ENCODE results near the gene TAPT1.
"Not testable (repeated sequence)": the region's sequence is repeated elsewhere in the genome, so short reads cannot be mapped to it uniquely, and the experiment has no call there.

TAPT1 gene

GRCh38 chr4:16212138-16212782 is 14.0 kb downstream of the TAPT1 start:
- DNase-seq: no peak

DNA sequence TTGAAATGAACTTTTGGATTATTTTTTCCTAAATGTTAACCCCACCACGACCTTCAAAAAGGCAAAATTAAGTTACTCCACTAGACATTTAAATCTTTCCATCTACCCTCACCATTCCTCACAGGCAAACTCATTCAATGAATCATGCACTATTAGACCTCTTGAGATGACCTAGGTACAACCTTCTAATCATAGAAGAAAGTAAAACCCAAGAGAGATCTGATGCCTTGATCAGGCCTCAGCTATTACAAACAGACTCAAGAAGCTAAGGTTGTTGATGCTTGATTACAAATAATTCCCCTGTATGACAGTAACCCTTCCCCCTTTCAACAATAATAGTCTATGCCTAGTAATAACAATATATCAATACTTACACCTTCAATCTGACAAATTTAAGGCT is 18.9 kb downstream of the TAPT1 start:
- no peak for DNase-seq

DNA sequence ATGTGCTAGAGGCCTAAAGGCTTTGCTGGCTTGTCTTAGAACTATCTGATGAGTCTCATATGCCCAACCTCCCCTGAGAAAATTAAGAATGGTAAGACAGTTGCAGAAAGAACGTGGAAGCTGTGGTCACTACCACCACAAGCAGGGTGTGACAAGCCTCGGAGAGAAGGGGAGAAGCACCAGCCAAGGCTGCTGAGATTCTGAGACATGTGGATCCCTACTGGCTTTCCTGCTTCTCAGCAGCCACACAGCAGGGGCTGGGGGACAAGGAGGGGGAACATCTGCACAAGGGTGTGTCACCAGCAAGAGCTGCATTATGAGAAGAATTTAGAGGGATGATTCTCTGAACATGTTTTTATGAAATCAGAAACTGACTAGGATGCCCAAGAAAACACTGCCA is 19.4 kb downstream of the TAPT1 start:
- no peak for DNase-seq

DNA sequence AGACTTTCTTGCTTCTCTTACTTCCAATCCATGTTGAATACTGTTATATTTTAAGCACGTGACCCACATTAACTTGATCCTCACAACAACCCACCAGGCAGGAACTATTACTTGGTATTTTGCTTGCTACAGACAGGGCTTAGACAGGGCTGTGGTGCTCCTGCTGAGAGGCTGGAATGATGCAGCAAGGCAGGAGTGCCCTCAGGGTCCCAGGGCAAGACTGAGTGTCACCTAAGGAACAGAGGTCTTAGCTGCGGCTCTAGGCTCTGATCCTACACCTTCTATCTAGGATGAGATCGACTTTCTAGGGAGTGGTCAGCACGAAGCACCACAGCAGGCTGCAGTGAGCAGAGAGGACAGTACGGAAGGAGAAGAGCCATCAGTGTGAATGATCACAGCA is 20.0 kb downstream of the TAPT1 start:
- no peak for DNase-seq

- DNase-seq: no peak
These were observed 20.7 kb downstream of the TAPT1 start for GRCh38 chr4:16205298-16206164.

DNA sequence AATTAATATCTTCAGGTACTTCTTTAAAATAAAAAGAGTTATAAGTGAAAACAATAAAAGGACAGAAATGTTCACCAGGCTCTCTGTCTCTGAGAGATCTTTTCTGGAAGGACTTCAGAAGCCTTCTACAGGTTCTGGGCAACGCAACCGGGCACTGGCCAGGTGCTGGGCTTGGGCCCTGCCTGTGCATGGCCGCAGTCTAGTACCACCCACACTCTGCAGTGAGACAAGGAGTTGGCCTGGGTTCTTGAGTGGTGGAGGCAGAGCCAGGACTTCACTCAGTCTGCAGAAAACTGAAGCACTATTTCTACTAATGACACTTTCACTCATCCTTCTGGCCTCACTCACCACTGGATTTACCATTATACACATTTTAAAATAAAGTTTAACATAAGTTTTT is 21.8 kb downstream of the TAPT1 start:
- no peak for DNase-seq

GRCh38 chr4:16203083-16203482 is 23.2 kb downstream of the TAPT1 start:
- DNase-seq: no peak

DNA sequence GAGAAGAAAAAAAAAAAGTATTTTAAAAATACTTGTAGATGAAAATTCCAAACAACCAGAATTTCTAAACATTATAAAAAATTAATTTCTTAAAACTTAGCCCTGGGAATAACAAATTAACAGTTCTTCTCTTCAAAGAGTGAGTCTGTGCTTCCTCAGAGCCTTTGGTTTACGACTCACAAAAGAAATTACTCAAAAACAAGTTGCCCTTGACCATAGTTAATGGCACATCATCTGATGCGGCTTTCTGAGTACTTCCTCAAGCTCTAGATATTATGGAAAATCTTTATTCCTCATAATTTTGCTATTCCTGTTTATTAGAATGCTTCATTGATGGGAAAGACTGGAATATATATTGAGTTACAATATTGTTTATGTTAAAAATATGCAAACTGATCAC is 23.7 kb downstream of the TAPT1 start:
- no peak for DNase-seq

GRCh38 chr4:16199093-16199492 is 27.2 kb downstream of the TAPT1 start:
- DNase-seq: no peak

- no peak for DNase-seq
These were observed 28.2 kb downstream of the TAPT1 start for GRCh38 chr4:16197876-16198665.

GRCh38 chr4:16196482-16197393 is 29.5 kb downstream of the TAPT1 start:
- DNase-seq: no peak

DNA sequence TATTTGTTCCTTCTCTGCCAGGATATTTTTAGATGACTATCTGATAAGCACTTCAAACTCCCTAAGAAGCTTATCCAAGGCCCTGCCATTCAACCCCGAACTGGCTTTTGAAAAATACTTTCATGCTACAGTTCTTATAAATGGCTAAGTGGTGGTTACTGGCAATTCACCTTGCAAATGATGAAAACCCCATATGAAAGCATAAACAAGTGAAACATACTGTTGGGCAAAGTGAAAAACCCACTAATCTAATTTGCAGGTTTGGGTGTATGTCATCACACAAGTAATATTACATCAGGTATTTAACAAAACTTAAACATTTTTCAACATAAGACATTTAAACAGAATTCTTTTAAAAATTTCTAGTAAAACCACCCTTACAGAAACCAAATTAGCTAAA is 31.1 kb downstream of the TAPT1 start:
- DNase-seq: no peak

DNA sequence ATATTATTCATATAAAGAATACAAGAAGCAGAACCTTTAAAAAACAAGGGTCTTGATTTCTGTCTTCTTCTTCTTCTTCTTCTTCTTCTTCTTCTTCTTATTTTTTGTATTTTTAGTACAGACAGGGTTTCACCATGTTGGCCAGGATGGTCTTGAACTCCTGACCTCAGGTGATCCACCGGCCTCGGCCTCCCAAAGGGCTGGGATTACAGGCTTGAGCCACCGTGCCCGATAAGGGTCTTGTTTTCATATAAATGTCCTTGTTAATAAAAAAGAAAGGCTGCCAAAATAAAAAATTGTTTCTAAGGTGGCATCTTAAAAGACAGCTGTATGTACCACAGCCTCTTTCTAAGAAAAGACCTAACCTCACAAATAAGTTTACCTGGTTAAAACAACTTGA is 31.5 kb downstream of the TAPT1 start:
- not testable (repeated sequence) for DNase-seq

DNA sequence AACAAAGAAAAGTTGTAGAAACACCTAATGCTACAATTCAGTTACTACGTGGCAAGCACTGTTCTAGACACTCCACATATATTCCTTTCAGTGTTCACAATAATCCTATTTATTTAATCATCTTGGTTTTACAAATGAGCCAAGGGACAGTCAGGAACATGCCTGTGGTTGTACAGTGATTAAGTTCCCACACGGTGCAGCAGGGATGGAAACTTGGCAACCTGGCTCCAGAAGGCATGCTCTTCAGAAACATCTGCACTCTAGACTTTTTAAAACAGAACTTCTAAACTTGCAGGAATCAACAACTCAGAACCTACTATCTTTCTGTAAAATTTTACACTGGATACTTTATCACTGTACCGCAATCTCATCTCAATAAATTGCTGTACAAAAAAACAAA is 32.1 kb downstream of the TAPT1 start:
- no peak for DNase-seq

DNA sequence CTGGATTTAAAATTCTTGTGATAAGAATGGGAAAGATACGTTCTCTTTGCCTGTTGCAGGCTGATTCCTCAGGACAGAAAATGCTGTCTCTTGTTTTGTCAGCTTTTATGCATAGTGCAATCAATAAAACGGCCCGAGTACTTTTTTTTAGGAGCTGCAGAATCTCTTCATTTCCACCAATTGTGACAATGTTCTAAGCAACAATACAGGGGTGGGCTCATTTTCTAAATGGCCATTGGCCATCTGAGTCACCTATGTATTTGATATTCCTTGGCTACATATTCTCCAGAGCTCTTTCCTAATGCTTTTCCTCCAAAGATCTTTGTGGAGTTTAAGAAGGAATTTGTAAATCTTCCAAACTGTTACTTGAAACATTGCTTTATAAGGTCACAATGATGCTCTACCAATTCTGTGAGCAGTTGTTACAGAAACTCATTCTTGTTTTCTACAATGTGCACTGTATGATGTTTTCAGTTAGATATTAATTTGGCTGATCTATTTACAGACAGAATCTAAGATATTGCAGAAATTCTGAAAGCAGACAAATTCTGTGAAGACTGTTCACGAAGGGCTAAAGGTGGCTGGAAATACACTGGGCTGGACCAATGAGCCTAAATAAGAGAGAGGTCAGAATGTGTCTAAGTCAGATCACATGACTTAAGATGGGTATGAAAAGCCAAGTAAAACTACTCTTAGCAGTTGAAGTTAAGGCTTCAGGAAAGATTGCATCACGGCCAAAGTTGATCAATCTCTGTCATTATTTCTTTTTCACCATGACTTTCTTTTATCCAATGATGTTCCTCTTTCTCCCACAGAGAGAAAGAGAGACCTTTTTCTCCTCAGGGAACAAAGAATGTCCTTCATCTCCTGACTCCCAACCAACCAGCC is 33.4 kb downstream of the TAPT1 start:
- no peak for DNase-seq

GRCh38 chr4:16192057-16192456 is 34.2 kb downstream of the TAPT1 start:
- no peak for DNase-seq

GRCh38 chr4:16187455-16187854 is 38.8 kb downstream of the TAPT1 start:
- DNase-seq: no peak

- DNase-seq: no peak
These were observed 39.3 kb downstream of the TAPT1 start for GRCh38 chr4:16186986-16187385.

- no peak for DNase-seq
These were observed 42.7 kb downstream of the TAPT1 start for GRCh38 chr4:16183604-16184003.

DNA sequence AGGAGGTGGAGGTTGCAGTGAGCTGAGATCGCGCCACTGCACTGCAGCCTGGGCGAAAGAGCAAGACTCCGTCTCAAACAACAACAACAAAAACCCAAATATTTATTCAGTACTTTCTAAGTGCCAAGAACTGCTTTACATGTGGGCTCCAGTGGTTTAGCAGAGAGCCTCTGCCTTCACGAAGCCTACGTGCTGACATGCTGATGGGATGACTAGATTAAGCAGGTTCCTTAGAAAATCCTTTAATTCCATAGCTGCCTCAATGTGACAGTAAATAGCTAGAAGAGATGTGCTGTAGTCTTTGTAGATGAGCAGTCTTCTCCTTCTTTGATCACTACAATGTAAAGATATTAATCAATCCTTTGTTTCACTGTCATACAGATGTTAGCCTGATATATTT is 49.6 kb downstream of the TAPT1 start:
- no peak for DNase-seq

GRCh38 chr4:16171831-16172230 is 54.4 kb downstream of the TAPT1 start:
- DNase-seq: no peak

DNA sequence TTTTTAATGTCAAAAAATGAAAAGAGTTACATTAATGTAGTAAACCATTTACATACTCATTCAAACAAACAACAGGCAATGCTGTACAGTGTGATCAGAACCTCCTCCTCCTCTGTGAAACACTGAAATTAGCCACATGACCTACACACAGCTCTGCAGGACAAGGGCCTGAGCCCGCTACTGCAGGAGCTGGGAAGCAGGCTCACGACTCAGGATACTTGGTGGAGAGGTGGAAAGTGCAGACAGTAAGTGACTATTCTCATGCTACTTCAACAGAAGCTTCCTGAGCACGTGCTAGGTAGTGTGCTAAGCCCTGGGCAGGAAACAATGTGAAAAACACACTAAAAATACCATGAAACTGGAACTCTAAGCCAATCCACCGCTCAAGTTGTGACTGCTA is 56.8 kb downstream of the TAPT1 start:
- DNase-seq: no peak

Measured in activated naive CD4-positive, alpha-beta T cell treated with anti-CD3 and anti-CD28 coated beads, Interleukin-2, amount 50 U/mL, for 16 hours (primary cell).